Measurements from ENCODE around the gene LAMA2.

GRCh38 chr6:129164032-129164431 lies 281.1 kb downstream of the LAMA2 start:
- no peak for TF ChIP-seq EZH2 (IDR thresholded peaks at IDR 0.05; ENCODE audit: insufficient read depth, low read length)
- TF ChIP-seq CTCF (IDR thresholded peaks at IDR 0.05; ENCODE audit: insufficient read depth, low read depth, low read length): no peak
